HG03103 (cell line): Measurements from ENCODE around the gene COBL.

Experiments
- ATAC-seq: cut with Tn5 transposase; IDR thresholded peaks from one replicate; pipeline ENCODE4 v1.9.1; 2021; ENCODE audit warnings: low read depth; ENCODE audit not compliant: unreplicated experiment

Gene COBL

DNA sequence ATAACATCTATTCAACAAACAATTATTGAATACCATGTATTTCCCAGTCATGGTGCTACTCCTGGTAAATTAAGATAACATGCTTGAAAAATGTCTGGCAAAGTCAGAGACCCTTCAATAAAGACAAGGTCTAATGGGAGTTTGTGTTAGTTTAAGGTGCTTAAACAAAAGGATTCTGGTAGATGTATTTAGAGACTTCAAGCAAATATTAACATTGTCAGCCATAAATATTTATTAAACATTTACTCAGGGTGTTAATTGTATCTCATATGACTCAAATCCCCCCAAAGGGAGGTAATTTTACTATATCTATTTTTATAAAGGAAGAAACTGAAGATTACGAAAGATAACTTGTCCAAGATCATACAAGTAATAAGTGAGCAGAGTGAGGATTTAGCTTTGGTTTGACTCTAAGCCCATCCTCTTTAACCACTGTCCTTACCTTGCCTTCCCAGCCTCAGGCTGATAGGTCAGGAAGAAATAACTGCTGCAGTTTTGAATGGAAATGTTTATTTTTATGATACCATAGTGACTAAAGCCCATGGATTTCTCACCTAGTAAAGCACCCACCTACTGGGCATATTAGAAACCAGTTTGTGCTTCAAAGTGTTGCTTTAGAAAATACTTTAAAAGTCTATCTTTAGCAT, 215.4 kb downstream of the COBL start:
- ATAC-seq = no peak

DNA sequence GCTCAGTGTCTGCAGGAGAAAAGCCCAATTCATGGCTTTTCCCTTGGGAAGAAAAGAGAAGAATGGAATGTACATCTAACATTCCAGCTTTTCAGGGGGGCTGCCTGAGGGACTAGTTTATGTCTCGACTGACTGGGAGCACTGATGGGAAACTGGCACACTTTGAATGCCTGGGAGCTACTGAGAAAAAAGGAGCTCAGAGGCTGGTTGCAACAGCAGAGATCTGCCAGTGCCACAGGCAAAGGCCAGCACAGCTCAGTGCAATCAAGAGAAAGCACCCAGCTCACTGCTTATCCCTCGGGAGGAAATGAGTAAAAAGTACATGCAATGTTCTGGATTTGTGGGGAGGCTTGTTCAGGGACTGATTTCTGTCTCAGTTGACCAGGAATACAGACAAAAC, 226.2 kb downstream of the COBL start:
- ATAC-seq = no peak

GRCh38 chr7:51085034-51085692, 231.4 kb downstream of the COBL start:
- ATAC-seq = no peak

- no peak for ATAC-seq
Measured at GRCh38 chr7:51084121-51084520, 232.5 kb downstream of the COBL start.

DNA sequence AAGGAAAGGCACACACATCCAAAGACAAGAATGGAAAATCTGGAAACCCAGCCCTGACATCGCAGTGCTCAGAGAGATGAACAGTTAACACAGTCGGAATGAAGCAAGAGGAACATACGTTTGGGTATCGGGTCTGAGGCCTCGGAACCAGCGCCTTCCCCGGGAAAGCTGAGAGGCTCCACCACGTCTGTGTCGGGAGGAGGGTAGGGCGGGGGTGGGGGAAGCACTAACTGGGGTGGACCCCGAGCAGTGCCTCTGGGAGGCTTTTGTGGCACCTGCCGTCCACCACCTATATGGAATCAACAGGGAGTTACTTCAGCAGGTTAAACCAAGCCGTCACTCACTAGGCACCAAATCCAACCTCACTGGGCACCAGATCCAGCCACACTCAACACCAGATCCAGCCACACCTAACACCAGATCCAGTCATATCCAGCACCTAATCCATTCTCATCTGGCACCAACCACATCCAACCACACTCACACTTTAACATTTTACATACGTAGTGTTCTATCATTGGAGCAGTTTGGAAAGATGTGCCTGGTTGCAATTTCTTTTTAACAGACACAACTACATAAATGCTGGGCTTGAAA, 233.6 kb downstream of the COBL start:
- no peak for ATAC-seq

DNA sequence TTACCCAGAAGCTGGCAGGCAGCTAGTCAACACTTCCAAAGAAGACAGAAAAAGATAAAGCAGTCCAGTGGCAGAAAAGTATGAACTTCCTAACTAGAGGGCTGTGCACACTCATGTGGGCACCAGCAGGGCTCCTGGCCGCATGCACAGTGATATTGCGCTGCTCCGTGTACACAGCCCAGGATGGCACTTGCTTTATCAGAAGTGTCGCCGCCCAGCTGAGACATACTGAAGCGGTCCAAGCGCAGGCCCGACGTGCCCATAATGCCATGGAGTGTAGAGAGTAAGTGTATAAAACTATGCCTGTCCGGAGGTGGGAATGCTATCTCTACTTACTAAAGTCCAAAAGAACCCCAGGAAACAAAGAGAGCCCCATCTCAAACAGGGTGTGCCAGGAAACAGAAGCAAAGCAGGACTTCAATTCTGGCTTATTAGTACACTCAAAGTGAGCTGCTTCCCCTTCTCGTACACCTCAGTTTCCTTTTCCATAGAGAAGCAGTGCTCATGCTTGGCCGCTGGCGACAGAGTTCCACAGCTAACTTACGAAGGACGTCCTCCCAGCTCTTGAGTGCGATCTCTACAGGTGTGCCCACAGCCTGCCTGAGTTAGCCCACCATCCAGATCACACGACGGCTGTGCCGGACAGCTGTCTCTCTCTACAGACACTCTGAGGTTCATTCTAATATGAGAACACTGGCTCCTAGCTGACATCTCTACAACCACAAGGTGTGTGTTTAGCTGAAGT, 234.3 kb downstream of the COBL start:
- no peak for ATAC-seq

DNA sequence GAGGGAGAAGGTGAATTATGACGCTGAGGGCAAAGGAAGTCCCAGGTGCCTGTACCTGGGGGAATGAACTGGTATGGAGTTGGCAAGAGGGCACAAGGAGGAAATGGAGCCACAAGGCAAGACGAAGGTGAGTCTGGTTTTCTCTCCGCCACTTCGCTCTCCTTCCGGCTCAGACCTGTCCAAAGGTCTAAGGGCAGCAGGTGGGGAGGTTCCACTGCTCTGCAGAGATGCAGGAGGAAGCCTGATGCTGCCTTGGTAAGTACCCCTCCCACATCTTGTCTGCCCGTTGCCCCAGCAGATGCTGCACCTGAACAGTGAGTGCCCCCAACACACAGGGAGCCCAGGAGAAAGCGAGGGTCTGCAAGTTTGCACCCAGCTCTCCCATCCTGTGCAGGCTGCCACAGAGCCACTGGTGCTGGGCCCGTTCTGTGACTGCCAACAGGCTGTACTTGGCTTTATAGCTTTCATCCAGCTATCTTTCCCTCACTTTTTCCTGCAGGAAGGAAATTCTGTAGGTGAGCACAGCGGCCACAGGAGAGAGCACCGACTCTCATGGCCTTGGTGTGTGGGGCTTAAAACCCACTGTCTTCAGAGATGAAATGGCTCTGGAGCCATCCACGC, 235.2 kb downstream of the COBL start:
- no peak for ATAC-seq

DNA sequence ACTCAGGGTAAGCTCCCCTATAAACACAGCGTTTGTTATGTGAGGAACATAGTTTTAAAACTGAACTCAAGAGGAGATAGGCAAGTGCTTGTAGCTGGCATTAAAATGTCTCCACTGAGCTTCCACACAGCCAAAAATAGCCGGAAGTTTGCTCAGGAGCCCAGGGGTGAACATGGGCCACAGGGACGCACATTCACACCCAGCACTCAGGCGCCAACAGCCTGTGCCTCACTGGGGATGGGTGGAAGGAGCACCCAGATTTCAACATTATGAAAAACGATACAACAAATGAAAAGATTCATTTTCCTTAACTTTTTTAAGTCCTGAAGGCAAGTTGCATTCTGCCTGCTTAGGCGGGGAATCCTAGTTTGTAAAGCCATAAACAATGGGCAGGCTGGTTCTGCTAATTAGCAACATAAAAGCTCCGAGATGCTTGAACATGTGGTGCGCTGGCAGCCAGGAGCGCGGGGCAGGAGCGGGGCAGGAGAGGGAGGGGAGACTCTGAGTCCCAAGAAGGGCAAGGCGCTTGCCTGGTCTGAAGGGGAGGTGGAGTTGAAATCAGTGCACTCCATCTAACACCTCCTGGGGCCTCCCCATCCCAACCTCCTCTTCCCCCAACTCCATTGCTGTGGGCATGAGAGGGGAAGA, 235.9 kb downstream of the COBL start:
- no peak for ATAC-seq

GRCh38 chr7:51080216-51080615, 236.4 kb downstream of the COBL start:
- no peak for ATAC-seq

GRCh38 chr7:51079494-51079893, 237.1 kb downstream of the COBL start:
- ATAC-seq = no peak

DNA sequence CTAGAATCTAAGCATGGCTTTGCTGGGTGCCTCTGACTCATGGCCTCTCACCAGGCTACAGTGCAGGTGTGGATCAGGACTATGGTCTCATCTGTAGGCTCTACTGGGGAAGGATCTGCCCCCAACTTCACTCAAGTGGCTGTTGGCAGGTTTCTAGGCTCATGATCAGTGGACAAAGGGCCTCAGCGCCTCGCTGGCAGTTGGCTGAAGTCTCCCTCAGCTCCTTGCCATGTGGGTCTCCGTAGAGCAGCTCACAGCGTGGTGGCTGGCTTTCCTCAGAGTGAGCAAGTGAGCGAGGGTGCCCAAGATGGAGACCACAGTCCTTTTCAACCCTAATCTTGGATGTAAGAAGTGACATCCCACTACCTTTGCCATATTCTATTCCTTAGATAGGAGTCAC, 238.0 kb downstream of the COBL start:
- ATAC-seq = no peak

GRCh38 chr7:51077987-51078370, 238.6 kb downstream of the COBL start:
- no peak for ATAC-seq

GRCh38 chr7:51077316-51077986, 239.2 kb downstream of the COBL start:
- no peak for ATAC-seq

DNA sequence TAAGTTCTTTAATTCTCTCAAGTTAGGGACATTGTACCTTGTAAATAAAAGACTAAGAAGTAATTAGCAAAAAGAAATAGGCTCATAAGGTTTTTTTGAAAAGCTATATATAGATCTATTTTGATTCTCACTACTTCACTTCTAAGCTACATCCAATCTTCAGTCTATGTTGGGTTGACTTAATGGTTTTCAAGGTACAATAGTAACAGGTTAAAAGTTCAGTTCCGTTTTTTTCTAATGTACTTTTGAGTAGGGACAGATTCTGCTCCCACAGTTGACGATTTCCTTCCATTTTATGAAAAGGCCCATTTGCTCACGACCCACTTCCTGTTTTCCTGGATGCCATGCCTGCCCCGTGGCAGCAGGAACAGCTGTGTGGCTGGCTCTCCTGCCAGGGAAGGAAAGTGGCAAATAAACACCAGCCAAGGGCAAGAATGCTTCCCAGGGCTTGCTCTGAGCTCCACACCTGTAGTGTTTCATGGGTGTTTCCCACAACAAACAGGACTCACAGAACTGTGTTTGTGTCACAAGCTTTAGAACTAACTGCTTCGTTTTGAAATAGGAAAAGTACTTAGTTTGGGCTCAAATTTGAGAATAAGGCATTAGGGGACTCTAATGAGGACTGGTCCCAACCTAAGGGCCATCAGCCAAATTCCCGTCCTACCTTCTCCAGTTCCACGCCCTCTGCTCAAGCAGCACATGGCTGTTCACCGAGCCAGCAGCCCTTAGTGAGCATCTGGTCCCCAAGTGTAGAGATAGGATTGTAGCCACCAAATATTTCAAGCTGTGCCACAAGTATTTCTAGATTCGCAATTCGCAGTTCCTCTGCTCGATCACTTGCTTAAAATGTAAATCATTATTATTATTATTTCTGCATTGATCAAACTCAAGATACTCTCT, 240.7 kb downstream of the COBL start:
- ATAC-seq = no peak

DNA sequence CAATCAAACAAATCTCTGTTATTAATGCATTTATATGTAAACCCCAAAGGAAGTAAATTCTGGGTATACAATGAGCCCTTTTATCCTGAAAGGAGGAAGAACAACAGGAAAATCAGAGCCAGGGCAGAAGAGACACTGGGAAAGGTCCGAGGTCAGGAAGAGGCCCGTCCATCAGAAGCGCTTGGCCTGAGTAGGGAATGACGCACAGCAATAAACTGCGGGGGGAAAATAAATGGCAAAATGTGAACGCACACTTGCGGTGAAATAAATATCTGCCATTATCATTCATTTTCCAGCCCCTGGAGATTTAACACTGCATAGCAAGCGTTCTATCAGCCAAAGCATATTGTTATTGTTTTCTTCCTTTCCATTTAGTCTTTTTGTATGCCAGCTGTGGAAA, 243.4 kb downstream of the COBL start:
- ATAC-seq = no peak

- no peak for ATAC-seq
Measured at GRCh38 chr7:51072281-51072680, 244.3 kb downstream of the COBL start.

GRCh38 chr7:51071427-51071826, 245.2 kb downstream of the COBL start:
- ATAC-seq = no peak

GRCh38 chr7:51070151-51070550, 246.5 kb downstream of the COBL start:
- no peak for ATAC-seq
